Pancreas (tissue), 10 donors: ENCODE data around the gene PCDHGA1. TPM values are rescaled to one million over a fixed set of nuclear protein-coding genes. Genes with fewer than 3 reads are reported as not detected.
"Not testable (repeated sequence)": the region's sequence is repeated elsewhere in the genome, so short reads cannot be mapped to it uniquely, and the experiment has no call there.

Source experiments
- ATAC-seq, 4 donors: fragments of 200-7000 bp; cut with Tn5 transposase; one replicate each; pipeline versions ENCODE4 v1.8.0 to v1.9.1; 2020; ENCODE audit warnings: mild to moderate bottlenecking in 4 of 4, moderate library complexity in 4 of 4
- DNase-seq, 6 donors: peaks; one replicate each; pipeline ENCODE4 v3.0.0-alpha.2; 2020
- FAIRE-seq: peaks from 2 replicates; lab custom pipeline; 2012; peaks lifted over from hg19 to GRCh38; lab: Jason Lieb, UNC
- H3K27ac ChIP-seq, 4 donors: fragments of 200-600 bp; sonication (generic); 1 replicate in 3 of 4; 2 replicates in 1 of 4; pipeline versions ENCODE4 v1.5.0 to v1.8.0; 2020
- H3K27me3 ChIP-seq, 4 donors: fragments of 200-600 bp; one replicate each; pipeline ENCODE4 v1.8.0; 2021
- H3K36me3 ChIP-seq, 3 donors: fragments of 200-600 bp; sonication (generic) in 1 of 3; one replicate each; pipeline versions ENCODE4 v1.5.0 to v1.8.0; 2020 to 2021
- H3K4me1 ChIP-seq, 3 donors: fragments of 200-600 bp; one replicate each; pipeline ENCODE4 v1.8.0; 2021
- H3K4me3 ChIP-seq, 4 donors: fragments of 200-600 bp; sonication (generic) in 2 of 4; one replicate each; pipeline versions ENCODE4 v1.5.0 to v1.8.0; 2020 to 2021
- H3K9me3 ChIP-seq, 4 donors: fragments of 200-600 bp; one replicate each; pipeline ENCODE4 v1.8.0; 2021
- CTCF ChIP-seq, 4 donors: fragments of 200-600 bp; sonication (generic) in 3 of 4; IDR thresholded peaks; one replicate each; pipeline versions ENCODE4 v1.5.0 to v1.8.0; 2021; ENCODE audit warnings: antibody characterized with exemption in 4 of 4
- WGBS, 2 donors: extraction: QIAGEN DNeasy Blood & Tissue Kit; methylation state at CpG; one replicate each; pipeline ENCODE4 v1.1.7; 2013; 5-methylcytosine and 5-hydroxymethylcytosine counted together
- intact Hi-C, 3 donors: fragments of 100-400 bp; cut with DNase I; formaldehyde crosslinking; loops; one replicate each; pipeline versions ENCODE4 v1.11.1 to v1.14.2; 2022
- polyA plus RNA-seq, 2 donors: library from polyadenylated mRNA; stranded (reverse); fragments of 200-250 nt; gene quantifications; one replicate each; pipeline ENCODE4 v1.2.3, GENCODE V29; 2013
- total RNA-seq, 6 donors: library from RNA; stranded (reverse); fragmentation: NEBNext Ultra II Directional in 4 of 6; extraction: Animal tissue kit (Norgen Biotek cat#: 25700) in 4 of 6; gene quantifications; one replicate each; pipeline versions ENCODE4 v1.2.1 to v1.2.4, GENCODE V29; 2021 to 2023
- donor health status: healthy with polysubstance abuse.
- donor health status: DM: no; HTN: no; CAD: no; lungs with moderate emphysema.
- donor health status: DM: no; HTN: no; CAD: no.
- donor health status: control.
- donor health status: control.
- donor health status: Bipolar disorder and iron deficiency.
- donor health status: DM: yes; HTN: yes; CAD: no.
- donor health status: DM: no; HTN: no; CAD: no.
- donor health status: DM: no; HTN: no; CAD: no.
- donor health status: DM: yes; HTN: yes; CAD: no.

PCDHGA1 gene
- total and polyA plus RNA-seq, 8 donors = 0.19 to 0.67 (median 0.32) TPM

GRCh38 chr5:141388661-141389060 is 58.3 kb downstream of the PCDHGA1 start:
- no peak for TF ChIP-seq CTCF (IDR thresholded peaks at IDR 0.05)
- Histone ChIP-seq H3K27ac (no peak overlapping the region), H3K36me3 (no peaks in the 10 kb centered on the region), H3K4me3 (no peak overlapping the region), H3K9me3 (peaks cover 0 to 44% (median 2%) of the 10 kb centered on the region in 4 donors), H3K27me3 (no peaks in the 10 kb centered on the region), H3K4me1 (no peaks in the 10 kb centered on the region)
- FAIRE-seq (no peak), DNase-seq (no peak), ATAC-seq (no peak)
- 33 to 36% methylated on average over 10 of the region's 10 CpGs for WGBS, 2 donors
- intact Hi-C loops = loop anchor here in 1 of 3 donors (10.0 kb wide), 1 partner anchor 234 kb away; the partner anchor contains the start of gene PCDHB6

GRCh38 chr5:141389153-141390042 is 59.1 kb downstream of the PCDHGA1 start:
- FAIRE-seq (no peak), ATAC-seq (no peak), DNase-seq (peak in 1 of 6 donors; percentile 26)
- peaks cover 0 to 40% (median 2%) of the 10 kb centered on the region in 4 donors for H3K9me3 ChIP-seq
- H3K27ac ChIP-seq = no peak overlapping the region
- TF ChIP-seq CTCF (IDR thresholded peaks at IDR 0.05) = no peak
- H3K4me1 ChIP-seq = no peaks in the 10 kb centered on the region
- no peaks in the 10 kb centered on the region for H3K27me3 ChIP-seq
- no peak overlapping the region for H3K4me3 ChIP-seq
- intact Hi-C loops = loop anchor here in 1 of 3 donors (10.0 kb wide), 1 partner anchor 235 kb away; the partner anchor contains the start of gene PCDHB6
- WGBS, 2 donors = 26% methylated on average over 77 of the region's 77 CpGs
- H3K36me3 ChIP-seq = no peaks in the 10 kb centered on the region

- no peak for FAIRE-seq
- intact Hi-C loops = no loop called here
- peaks cover 0 to 34% (median 2%) of the 10 kb centered on the region in 4 donors for H3K9me3 ChIP-seq
- no peaks in the 10 kb centered on the region for H3K27me3 ChIP-seq
- no peak within 1 kb of the TSS for H3K4me3 ChIP-seq
- DNase-seq = peak in 1 of 6 donors; percentile 31
- no peak for TF ChIP-seq CTCF (IDR thresholded peaks at IDR 0.05)
- no peaks in the 10 kb centered on the region for H3K36me3 ChIP-seq
- no peak within 1 kb of the TSS for H3K27ac ChIP-seq
- H3K4me1 ChIP-seq = no peaks in the 10 kb centered on the region
- no peak for ATAC-seq
- 26 to 28% methylated on average over 38 of the region's 38 CpGs for WGBS, 2 donors
Observed at GRCh38 chr5:141392429-141393198, 62.3 kb downstream of the PCDHGA1 start, which contains the start of gene PCDHGA8. TSS of gene PCDHGA8 (plus strand) at chr5:141392633. CDS start at chr5:141392814, 181 bp downstream.

- Histone ChIP-seq H3K27me3 (no peaks in the 10 kb centered on the region), H3K9me3 (peaks cover 0 to 34% (median 2%) of the 10 kb centered on the region in 4 donors), H3K36me3 (no peaks in the 10 kb centered on the region), H3K27ac (no peak overlapping the region), H3K4me3 (no peak overlapping the region), H3K4me1 (no peaks in the 10 kb centered on the region)
- WGBS, 2 donors = 24 to 29% methylated on average over 21 of the region's 21 CpGs
- DNase-seq = peak in 1 of 6 donors; percentile 23
- ATAC-seq = no peak
- FAIRE-seq = no peak
- intact Hi-C loops = no loop called here
- no peak for TF ChIP-seq CTCF (IDR thresholded peaks at IDR 0.05)
Observed at GRCh38 chr5:141393267-141393666, 63.0 kb downstream of the PCDHGA1 start.

GRCh38 chr5:141394401-141395187 is 64.3 kb downstream of the PCDHGA1 start:
- peaks cover 0 to 24% (median 2%) of the 10 kb centered on the region in 4 donors for H3K9me3 ChIP-seq
- FAIRE-seq, H3K4me1 ChIP-seq, ATAC-seq, H3K4me3 ChIP-seq, intact Hi-C loops, H3K27me3 ChIP-seq, H3K27ac ChIP-seq, H3K36me3 ChIP-seq: not testable (repeated sequence)
- 22 to 25% methylated on average over 36 to 46 of the region's 53 CpGs for WGBS, 2 donors
- DNase-seq = peak in 1 of 6 donors; percentile 27
